ENCODE results near the gene HOXA3.

The HOXA3 gene

GRCh38 chr7:27192546-27193334 lies 40.4 kb upstream of the HOXA3 start:
- no peak for DNase-seq (ENCODE audit: low read depth)
- peak overlapping the region; percentile 25 for H3K4me3 ChIP-seq (ENCODE audit: control insufficient read depth, low read depth, low read length)
- no peak for TF ChIP-seq CTCF (conservative IDR thresholded peaks at IDR 0.05; ENCODE audit: control insufficient read depth, insufficient read depth, low read depth, low read length)

- TF ChIP-seq CTCF (conservative IDR thresholded peaks at IDR 0.05; ENCODE audit: control insufficient read depth, insufficient read depth, low read depth, low read length), result no peak
- DNase-seq (ENCODE audit: low read depth), result no peak
- no peak overlapping the region for H3K4me3 ChIP-seq (ENCODE audit: control insufficient read depth, low read depth, low read length)
Measured at GRCh38 chr7:27191833-27192545, 39.6 kb upstream of the HOXA3 start.

GRCh38 chr7:27191161-27191731 lies 38.9 kb upstream of the HOXA3 start:
- DNase-seq (ENCODE audit: low read depth), result no peak
- H3K4me3 ChIP-seq (ENCODE audit: control insufficient read depth, low read depth, low read length), result no peak overlapping the region
- no peak for TF ChIP-seq CTCF (conservative IDR thresholded peaks at IDR 0.05; ENCODE audit: control insufficient read depth, insufficient read depth, low read depth, low read length)

GRCh38 chr7:27189997-27190748 lies 37.8 kb upstream of the HOXA3 start:
- no peak overlapping the region for H3K4me3 ChIP-seq (ENCODE audit: control insufficient read depth, low read depth, low read length)
- no peak for DNase-seq (ENCODE audit: low read depth)
- no peak for TF ChIP-seq CTCF (conservative IDR thresholded peaks at IDR 0.05; ENCODE audit: control insufficient read depth, insufficient read depth, low read depth, low read length)

- no peak for DNase-seq (ENCODE audit: low read depth)
- TF ChIP-seq CTCF (conservative IDR thresholded peaks at IDR 0.05; ENCODE audit: control insufficient read depth, insufficient read depth, low read depth, low read length), result no peak
- no peak overlapping the region for H3K4me3 ChIP-seq (ENCODE audit: control insufficient read depth, low read depth, low read length)
Measured at GRCh38 chr7:27189295-27189996, 37.1 kb upstream of the HOXA3 start.
